HUES48 (cell line): ENCODE measurements around the gene NELFE.
"Not testable (repeated sequence)": the region's sequence is repeated elsewhere in the genome, so short reads cannot be mapped to it uniquely, and the experiment has no call there.

Source experiments
- H3K27ac ChIP-seq: one replicate; pipeline ENCODE4 v1.7.0; 2013; ENCODE audit warnings: low read depth, low read length, inconsistent platforms
- H3K27me3 ChIP-seq: 2 replicates; pipeline ENCODE4 v1.6.1; 2013; ENCODE audit warnings: mild to moderate bottlenecking, low read length; ENCODE audit not compliant: control insufficient read depth, insufficient read depth
- H3K36me3 ChIP-seq: 2 replicates; pipeline ENCODE4 v1.6.1; 2013; ENCODE audit warnings: low read length; ENCODE audit not compliant: control insufficient read depth, insufficient read depth
- H3K4me1 ChIP-seq: 2 replicates; pipeline ENCODE4 v1.6.1; 2013; ENCODE audit warnings: mild to moderate bottlenecking, low read length; ENCODE audit not compliant: control insufficient read depth, insufficient read depth
- H3K4me3 ChIP-seq: 2 replicates; pipeline ENCODE4 v1.5.1; 2013; ENCODE audit warnings: mild to moderate bottlenecking, low read depth, low read length
- H3K9ac ChIP-seq: 2 replicates; pipeline ENCODE4 v1.6.1; 2013; ENCODE audit warnings: mild to moderate bottlenecking, low read depth, low read length, moderate library complexity
- H3K9me3 ChIP-seq: 2 replicates; pipeline ENCODE4 v1.6.1; 2013; ENCODE audit warnings: low read length; ENCODE audit not compliant: control insufficient read depth, insufficient read depth

NELFE gene

DNA sequence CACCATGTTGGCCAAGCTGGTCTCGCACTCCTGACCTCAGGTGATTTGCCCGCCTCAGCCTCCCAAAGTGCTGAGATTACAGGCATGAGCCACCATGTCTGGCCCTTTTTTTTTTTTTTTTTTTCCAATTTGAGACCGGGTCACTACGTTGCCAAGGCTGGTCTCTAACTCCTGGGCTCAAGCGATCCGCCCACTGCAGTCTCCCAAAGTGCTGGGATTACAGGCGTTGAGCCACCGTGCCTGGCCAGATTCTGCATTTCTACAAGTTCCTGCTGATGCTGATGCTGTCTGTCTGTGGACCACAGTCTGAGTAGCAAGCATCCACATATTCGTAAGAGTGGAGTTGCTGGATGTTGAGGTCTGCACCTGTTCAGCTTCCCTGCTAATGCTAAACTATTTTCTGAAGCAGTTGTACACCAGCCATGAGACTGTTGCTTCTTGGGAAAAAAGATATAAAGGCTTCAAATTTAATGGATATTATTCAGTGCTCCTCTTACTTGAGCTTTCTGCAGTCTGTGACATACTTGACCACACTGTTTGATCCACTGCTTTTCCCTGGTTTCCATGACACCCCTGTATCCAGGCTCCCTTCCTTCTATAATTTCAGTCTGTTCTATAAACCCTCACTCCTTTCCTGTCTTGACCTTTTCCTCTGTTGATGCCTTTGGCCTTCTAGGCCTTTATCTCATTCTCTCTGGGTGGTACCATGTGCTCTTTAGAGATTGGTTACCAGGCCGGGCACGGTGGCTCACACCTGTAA is 46.8 kb downstream of the NELFE start:
- Histone ChIP-seq H3K4me1 (no peaks in the 10 kb centered on the region), H3K36me3 (no peaks in the 10 kb centered on the region), H3K9me3 (no peaks in the 10 kb centered on the region), H3K9ac (no peak overlapping the region), H3K27me3 (no peaks in the 10 kb centered on the region), H3K4me3 (no peak overlapping the region), H3K27ac (no peak overlapping the region)

DNA sequence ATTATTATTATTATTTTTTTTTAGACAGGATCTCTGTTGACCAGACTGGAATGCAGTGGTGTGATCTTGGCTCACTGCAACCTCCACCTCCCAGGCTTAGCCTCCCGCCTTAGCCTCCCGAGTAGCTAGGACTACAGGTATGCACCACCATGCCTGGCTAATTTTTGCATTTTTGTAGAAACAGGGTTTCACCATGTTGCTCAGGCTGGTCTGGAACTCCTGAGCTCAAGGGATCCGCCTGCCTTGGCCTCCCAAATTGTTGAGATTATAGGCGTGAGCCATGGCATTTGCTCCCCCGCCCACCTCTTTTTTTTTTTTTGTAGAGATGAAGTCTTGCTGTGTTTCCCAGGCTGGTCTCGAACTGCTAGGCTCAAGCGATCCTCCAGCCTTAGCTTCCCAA is 49.5 kb downstream of the NELFE start:
- H3K4me1 ChIP-seq, H3K9ac ChIP-seq, H3K4me3 ChIP-seq, H3K9me3 ChIP-seq, H3K36me3 ChIP-seq, H3K27me3 ChIP-seq, H3K27ac ChIP-seq: not testable (repeated sequence)

DNA sequence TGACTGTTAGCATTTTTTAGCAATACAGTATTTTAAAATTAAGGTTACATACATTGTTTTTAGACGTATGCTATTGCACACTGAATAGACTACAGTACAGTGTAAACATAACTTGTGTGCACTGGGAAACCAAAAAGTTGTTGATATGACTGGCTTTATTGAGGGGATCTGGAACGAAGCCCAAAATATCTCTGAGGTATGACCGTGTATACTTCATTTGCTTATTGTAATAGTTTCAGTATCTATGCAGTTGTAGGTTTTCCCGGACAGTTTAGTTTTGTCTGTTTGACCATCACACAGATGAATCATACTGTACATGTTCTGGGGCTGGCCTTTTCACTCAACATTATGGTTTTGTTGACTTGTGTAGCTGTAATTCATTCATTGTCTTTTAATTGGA is 50.0 kb downstream of the NELFE start:
- Histone ChIP-seq H3K36me3 (no peaks in the 10 kb centered on the region), H3K27me3 (no peaks in the 10 kb centered on the region), H3K9ac (no peak overlapping the region), H3K4me3 (no peak overlapping the region), H3K27ac (no peak overlapping the region), H3K4me1 (peaks cover 10% of the 10 kb centered on the region), H3K9me3 (no peaks in the 10 kb centered on the region)

DNA sequence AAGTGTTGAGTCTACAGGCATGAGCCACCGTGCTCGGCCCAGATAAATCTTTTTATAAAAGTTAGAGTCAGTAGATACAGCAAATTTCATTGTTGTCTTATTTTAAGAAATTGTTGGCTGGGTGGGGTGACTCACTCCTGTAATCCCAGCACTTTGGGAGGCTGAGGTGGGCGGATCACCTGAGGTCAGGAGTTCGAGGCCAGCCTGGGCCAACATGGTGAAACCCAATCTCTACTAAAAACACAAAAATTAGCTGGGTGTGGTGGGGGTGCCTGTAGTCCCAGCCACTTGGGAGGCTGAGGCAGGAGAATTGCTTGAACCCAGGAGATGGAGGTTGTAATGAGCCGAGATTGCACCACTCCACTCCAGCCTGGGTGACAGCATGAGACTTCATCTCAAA is 50.5 kb downstream of the NELFE start:
- H3K4me1 ChIP-seq, H3K4me3 ChIP-seq, H3K36me3 ChIP-seq, H3K9ac ChIP-seq, H3K27ac ChIP-seq, H3K27me3 ChIP-seq, H3K9me3 ChIP-seq: not testable (repeated sequence)

DNA sequence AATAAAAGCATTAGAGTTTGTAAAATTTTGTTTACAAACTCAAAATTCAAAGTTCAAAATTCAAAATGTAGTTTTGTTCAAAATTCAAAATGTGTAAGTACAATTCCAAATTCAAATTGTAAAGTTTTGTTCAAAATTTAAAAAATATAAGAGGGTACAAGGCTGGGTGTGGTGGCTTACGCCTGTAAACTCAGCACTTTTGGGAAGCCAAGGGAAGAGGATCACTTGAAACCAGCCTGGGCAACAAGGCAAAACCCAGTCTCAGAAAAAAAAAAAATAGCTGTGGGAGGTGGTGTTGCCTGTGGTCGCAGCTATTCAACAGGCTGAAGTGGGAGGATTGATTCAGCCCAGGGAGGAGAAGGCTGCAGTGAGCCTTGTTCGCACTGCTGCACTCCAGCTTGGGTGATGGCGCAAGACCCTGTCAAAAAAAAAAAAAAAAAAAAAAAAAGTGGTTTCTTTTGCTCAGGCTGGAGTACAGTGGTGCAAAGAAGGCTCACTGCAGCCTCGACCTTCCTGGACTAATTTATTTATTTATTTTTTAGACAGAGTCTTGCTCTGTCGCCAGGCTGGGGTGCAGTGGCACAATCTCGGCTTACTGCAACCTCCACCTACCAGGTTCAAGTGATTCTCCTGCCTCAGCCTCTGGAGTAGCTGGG is 51.5 kb downstream of the NELFE start:
- Histone ChIP-seq H3K36me3 (no peaks in the 10 kb centered on the region), H3K4me1 (peaks cover 10% of the 10 kb centered on the region)

DNA sequence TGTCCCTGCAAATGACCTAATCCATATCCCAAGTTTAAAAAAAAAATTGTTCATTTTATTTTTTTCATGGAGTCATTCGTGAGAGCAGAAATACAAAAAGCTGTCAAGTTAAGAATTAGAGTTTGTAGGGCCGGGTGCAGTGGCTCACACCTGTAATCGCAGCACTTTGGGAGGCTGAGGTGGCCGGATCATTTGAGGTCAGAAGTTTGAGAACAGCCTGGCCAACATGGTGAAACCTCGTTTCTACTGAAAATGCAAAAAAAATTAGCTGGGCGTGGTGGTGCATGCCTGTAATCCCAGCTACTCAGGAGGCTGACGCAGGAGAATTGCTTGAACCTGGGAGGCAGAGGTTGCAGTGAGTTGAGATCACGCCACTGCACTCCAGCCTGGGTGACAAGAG is 52.0 kb downstream of the NELFE start:
- not testable (repeated sequence) for H3K9me3 ChIP-seq, H3K4me1 ChIP-seq, H3K4me3 ChIP-seq, H3K27me3 ChIP-seq, H3K36me3 ChIP-seq, H3K9ac ChIP-seq
- peak overlapping the region; percentile 63 for H3K27ac ChIP-seq

More for the DNA sequence above, 51.5 kb downstream of the NELFE start:
- Histone ChIP-seq H3K27me3 (no peaks in the 10 kb centered on the region), H3K9ac (no peak overlapping the region), H3K9me3 (no peaks in the 10 kb centered on the region), H3K27ac (no peak overlapping the region), H3K4me3 (no peak overlapping the region)

DNA sequence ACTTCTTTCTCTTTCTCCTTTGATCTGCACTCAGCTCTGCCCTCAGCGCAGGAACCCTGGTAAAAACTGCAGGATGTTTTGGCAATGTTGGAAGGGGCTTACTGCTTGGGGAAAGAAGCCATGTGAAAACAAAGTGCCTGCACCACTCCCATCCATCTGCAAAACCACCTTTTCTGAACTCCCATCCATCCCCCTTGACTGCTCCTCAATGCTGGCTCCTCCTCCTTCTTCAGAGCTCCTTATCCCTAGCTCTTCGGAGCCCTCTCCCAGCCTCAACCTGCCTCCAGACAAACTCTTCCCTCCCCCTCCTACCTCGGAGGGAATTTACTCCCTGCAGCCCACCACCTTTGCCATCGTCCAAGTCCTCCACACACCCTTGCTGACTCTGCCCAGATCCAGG is 52.6 kb downstream of the NELFE start:
- 0 out of 2 replicates have a peak overlapping the region, but pooled peaks have one; percentile 12 for H3K4me3 ChIP-seq
- no peaks in the 10 kb centered on the region for H3K36me3 ChIP-seq
- H3K9ac ChIP-seq: no peak overlapping the region
- no peaks in the 10 kb centered on the region for H3K9me3 ChIP-seq
- H3K4me1 ChIP-seq: peaks cover 13% of the 10 kb centered on the region
- H3K27me3 ChIP-seq: no peaks in the 10 kb centered on the region
- peak overlapping the region; percentile 63 for H3K27ac ChIP-seq

DNA sequence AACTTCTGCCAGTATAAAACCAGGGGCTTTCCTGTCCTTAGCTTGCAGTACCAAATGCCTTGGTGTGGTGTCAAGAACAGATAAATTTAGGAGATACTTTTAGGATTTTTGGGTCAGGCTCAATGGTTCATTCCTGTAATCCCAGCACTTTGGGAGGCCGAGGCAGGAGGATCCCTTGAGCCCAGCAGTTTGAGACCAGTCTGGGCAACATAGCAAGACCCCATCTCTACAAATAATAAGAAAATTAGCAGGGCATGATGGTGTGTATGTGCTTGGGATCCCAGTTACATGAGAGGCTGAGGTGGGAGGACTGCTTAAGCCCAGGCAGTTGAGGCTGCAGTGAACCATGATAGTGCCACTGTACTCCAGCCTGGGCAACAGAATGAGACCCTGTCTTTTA is 53.7 kb downstream of the NELFE start:
- H3K9ac ChIP-seq: no peak overlapping the region
- H3K4me3 ChIP-seq: no peak overlapping the region
- no peak overlapping the region for H3K27ac ChIP-seq
- peaks cover 15% of the 10 kb centered on the region for H3K4me1 ChIP-seq
- H3K36me3 ChIP-seq: peaks cover under 1% of the 10 kb centered on the region
- H3K9me3 ChIP-seq: no peaks in the 10 kb centered on the region
- H3K27me3 ChIP-seq: no peaks in the 10 kb centered on the region

DNA sequence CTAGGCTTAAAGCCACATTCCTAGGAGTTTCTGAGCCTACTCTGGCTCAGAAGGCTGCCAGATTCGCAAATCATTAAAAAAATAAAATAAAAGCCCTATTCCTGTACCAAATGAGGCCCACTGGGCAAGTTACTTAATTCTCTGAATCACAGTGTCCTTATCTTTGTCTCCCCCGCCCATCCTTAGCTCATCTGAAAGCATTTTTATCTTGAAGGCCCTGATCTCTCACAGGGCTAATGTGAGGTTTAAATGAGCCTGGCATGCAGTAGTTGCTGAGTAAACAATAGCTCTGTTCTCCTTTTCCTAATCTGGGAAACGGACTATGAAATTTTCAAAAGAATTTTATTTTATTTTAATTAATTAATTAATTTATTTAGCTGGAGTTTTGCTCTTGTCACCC is 54.8 kb downstream of the NELFE start:
- no peak overlapping the region for H3K9ac ChIP-seq
- H3K9me3 ChIP-seq: no peaks in the 10 kb centered on the region
- H3K4me3 ChIP-seq: no peak overlapping the region
- no peaks in the 10 kb centered on the region for H3K27me3 ChIP-seq
- H3K36me3 ChIP-seq: peaks cover 5% of the 10 kb centered on the region
- peaks cover 15% of the 10 kb centered on the region for H3K4me1 ChIP-seq
- no peak overlapping the region for H3K27ac ChIP-seq
